SK-N-SH (cell line): ENCODE measurements around the gene ARHGAP26. TPM values are rescaled to one million over a fixed set of nuclear protein-coding genes. Genes with fewer than 3 reads are reported as not detected.

ENCODE experiments used
- CTCF ChIA-PET: fragments of 300-600, 350-600 bp; formaldehyde crosslinking; extraction: SDS; loops from one replicate; lab custom pipeline; 2021; lab: Yijun Ruan, JAX
- POLR2A ChIA-PET: fragments of 350-600 bp; sonication (Branson Sonifier 250); formaldehyde crosslinking; extraction: SDS; loops from one replicate; lab custom pipeline; 2020; ENCODE audit warnings: antibody characterized with exemption, inconsistent platforms; lab: Yijun Ruan, JAX
- DNase-seq: peaks from one replicate; pipeline ENCODE4 v3.0.0; 2012
- H2AFZ ChIP-seq: fragments of 200-600 bp; sonication (generic); 2 replicates; pipeline ENCODE4 v1.8.1; 2016; ENCODE audit warnings: antibody characterized with exemption, mild to moderate bottlenecking, low read depth
- H3F3A ChIP-seq: fragments of 200-600 bp; sonication (generic); replicated peaks from 2 replicates; pipeline ENCODE3; 2016; ENCODE audit warnings: antibody characterized with exemption, mild to moderate bottlenecking; ENCODE audit not compliant: insufficient read depth
- H3K27ac ChIP-seq, 2 experiments: fragments of 200-500 bp in 1 of 2; fragments of 200-600 bp in 1 of 2; sonication (Bioruptor generic) in 1 of 2; sonication (generic), shearing (Covaris generic) in 1 of 2; 2 replicates each; pipeline versions ENCODE4 v1.5.1 to v1.6.1; 2014 to 2016; ENCODE audit warnings: low read depth in 2 of 2, inconsistent platforms in 1 of 2, low read length in 1 of 2, mild to moderate bottlenecking in 1 of 2, mixed read lengths in 1 of 2
- H3K27me3 ChIP-seq: fragments of 200-600 bp; sonication (generic), shearing (Covaris generic); 2 replicates; pipeline ENCODE4 v1.6.1; 2016; ENCODE audit warnings: mixed run types; ENCODE audit not compliant: insufficient read depth
- H3K36me3 ChIP-seq, 2 experiments: fragments of 200-500 bp in 1 of 2; fragments of 200-600 bp in 1 of 2; sonication (Bioruptor generic) in 1 of 2; sonication (generic) in 1 of 2; replicated peaks in 1 of 2; 2 replicates each; pipeline versions ENCODE3 to v1.5.1; 2014 to 2016; ENCODE audit warnings: low read length in 1 of 2, mild to moderate bottlenecking in 1 of 2; ENCODE audit not compliant: insufficient read depth in 2 of 2, control insufficient read depth in 1 of 2
- H3K4me1 ChIP-seq, 2 experiments: fragments of 200-500 bp in 1 of 2; fragments of 200-600 bp in 1 of 2; sonication (Bioruptor generic) in 1 of 2; sonication (generic), shearing (Covaris generic) in 1 of 2; 2 replicates each; pipeline versions ENCODE4 v1.5.1 to v1.6.1; 2014 to 2016; ENCODE audit warnings: low read depth in 1 of 2, low read length in 1 of 2, mixed run types in 1 of 2; ENCODE audit not compliant: insufficient read depth in 2 of 2, control insufficient read depth in 1 of 2
- H3K4me2 ChIP-seq: fragments of 200-600 bp; sonication (generic), shearing (Covaris generic); 2 replicates; pipeline ENCODE4 v1.6.1; 2017; ENCODE audit warnings: mixed run types
- H3K4me3 ChIP-seq, 2 experiments: fragments of 200-500 bp in 1 of 2; fragments of 200-600 bp in 1 of 2; sonication (Bioruptor generic) in 1 of 2; sonication (generic), shearing (Covaris generic) in 1 of 2; 2 replicates each; pipeline versions ENCODE4 v1.5.1 to v1.8.1; 2014 to 2016; ENCODE audit warnings: low read depth in 2 of 2, inconsistent platforms in 1 of 2, low read length in 1 of 2, mild to moderate bottlenecking in 1 of 2, mixed read lengths in 1 of 2, moderate library complexity in 1 of 2
- H3K79me2 ChIP-seq: fragments of 200-600 bp; sonication (generic); 2 replicates; pipeline ENCODE4 v1.8.1; 2017; ENCODE audit warnings: mild to moderate bottlenecking; ENCODE audit not compliant: insufficient read depth
- H3K9ac ChIP-seq: fragments of 200-600 bp; sonication (generic); 2 replicates; pipeline ENCODE4 v1.6.1; 2017; ENCODE audit warnings: mixed run types
- H3K9me2 ChIP-seq: fragments of 200-600 bp; sonication (generic); 2 replicates; pipeline ENCODE4 v1.6.1; 2017; ENCODE audit warnings: mixed run types
- H3K9me3 ChIP-seq: fragments of 200-600 bp; sonication (generic); 2 replicates; pipeline ENCODE4 v1.6.1; 2017; ENCODE audit warnings: mixed run types, mild to moderate bottlenecking, moderate library complexity
- H4K20me1 ChIP-seq: fragments of 200-600 bp; sonication (generic); 2 replicates; pipeline ENCODE4 v1.6.1; 2017; ENCODE audit warnings: mild to moderate bottlenecking, mixed run types; ENCODE audit not compliant: insufficient read depth
- CHD2 ChIP-seq: fragments of 150-350 bp; IDR thresholded peaks from 2 replicates; pipeline ENCODE4 v1.6.1; 2018; ENCODE audit warnings: low read length; ENCODE audit not compliant: partially characterized antibody
- FOXM1 ChIP-seq: IDR thresholded peaks from 2 replicates; pipeline ENCODE4 v1.4.0; 2012; ENCODE audit warnings: low read depth, mild to moderate bottlenecking
- IRF3 ChIP-seq: fragments of 150-350 bp; IDR thresholded peaks from 2 replicates; pipeline ENCODE4 v1.6.1; 2016; ENCODE audit warnings: mild to moderate bottlenecking, low read depth, low read length
- JUND ChIP-seq: IDR thresholded peaks from 2 replicates; pipeline ENCODE4 v1.4.0; 2012
- MAX ChIP-seq: IDR thresholded peaks from 2 replicates; pipeline ENCODE4 v1.4.0; 2012; ENCODE audit warnings: low read depth
- MEF2A ChIP-seq: IDR thresholded peaks from 2 replicates; pipeline ENCODE4 v1.4.0; 2012; ENCODE audit warnings: low read depth, borderline replicate concordance
- POLR2AphosphoS5 ChIP-seq: IDR thresholded peaks from 2 replicates; pipeline ENCODE4 v1.6.1; 2012; ENCODE audit warnings: low read depth, low read length
- RAD21 ChIP-seq: IDR thresholded peaks from 2 replicates; pipeline ENCODE4 v1.6.1; 2012; ENCODE audit warnings: mild to moderate bottlenecking, low read length
- REST ChIP-seq: IDR thresholded peaks from 2 replicates; pipeline ENCODE4 v1.6.1; 2012; ENCODE audit warnings: mild to moderate bottlenecking, low read depth, low read length, moderate library complexity
- RFX5 ChIP-seq: IDR thresholded peaks from 2 replicates; pipeline ENCODE4 v1.6.1; 2012; ENCODE audit warnings: mild to moderate bottlenecking, improper control_type of control experiment, low read length
- TAF1 ChIP-seq: IDR thresholded peaks from 2 replicates; pipeline ENCODE4 v1.6.1; 2012; ENCODE audit warnings: low read depth, mild to moderate bottlenecking, low read length, moderate library complexity, borderline replicate concordance
- TCF12 ChIP-seq: IDR thresholded peaks from 2 replicates; pipeline ENCODE4 v1.4.0; 2012
- USF1 ChIP-seq: IDR thresholded peaks from 2 replicates; pipeline ENCODE4 v1.4.0; 2012; ENCODE audit warnings: low read depth, borderline replicate concordance
- ZBTB33 ChIP-seq: IDR thresholded peaks from 2 replicates; pipeline ENCODE4 v1.4.0; 2012; ENCODE audit warnings: low read depth, borderline replicate concordance
- WGBS: methylation state at CpG from one replicate; pipeline ENCODE4 v1.1.6; 2017; ENCODE audit warnings: low lambda C conversion rate; 5-methylcytosine and 5-hydroxymethylcytosine counted together
- polyA plus RNA-seq, 3 experiments: library from polyadenylated mRNA; depleted of rRNA; stranded (reverse); fragments of >200 nt; gene quantifications; 2 replicates each; pipeline ENCODE4 v1.2.3, GENCODE V29; 2012

Gene ARHGAP26
- polyA plus RNA-seq, 1 of the 3 experiments (the other 2 are of a cell fraction), result 6.1 TPM

- WGBS, result 95% methylated on average over 3 of the region's 3 CpGs
- Histone ChIP-seq H3K9ac (no peak overlapping the region), H3K9me3 (no peaks in the 10 kb centered on the region), H3K4me2 (no peak overlapping the region), H3F3A (peaks cover 2% of the 10 kb centered on the region), H3K4me3 (no peak overlapping the region), H4K20me1 (no peaks in the 10 kb centered on the region), H3K4me1 (peaks cover 0 to 6% of the 10 kb centered on the region in 2 experiments; a peak in 2 of 4 replicates), H3K27me3 (no peaks in the 10 kb centered on the region), H3K9me2 (no peaks in the 10 kb centered on the region), H3K79me2 (no peaks in the 10 kb centered on the region), H3K36me3 (peaks cover 0 to 36% of the 10 kb centered on the region in 2 experiments), H2AFZ (no peak overlapping the region), H3K27ac (no peak overlapping the region)
- DNase-seq, result no peak
- CTCF ChIA-PET, result interaction anchor here (2.2 kb wide), 1 partner anchor 12 kb away, joined by 5 read pairs; no protein-coding TSS in a partner anchor
- TF ChIP-seq REST, result no peak
- POLR2A ChIA-PET, result no interaction called here
Measured at GRCh38 chr5:143148771-143149170, 378.6 kb downstream of the ARHGAP26 start.

- Histone ChIP-seq H2AFZ (no peak overlapping the region), H3K4me3 (no peak overlapping the region), H3K4me2 (no peak overlapping the region), H3K9me3 (no peaks in the 10 kb centered on the region), H3K36me3 (peaks cover 0 to 36% of the 10 kb centered on the region in 2 experiments), H3K27me3 (no peaks in the 10 kb centered on the region), H3F3A (peaks cover 2% of the 10 kb centered on the region), H3K4me1 (peaks cover 0 to 11% of the 10 kb centered on the region in 2 experiments; a peak in 2 of 4 replicates), H3K9ac (no peak overlapping the region), H4K20me1 (no peaks in the 10 kb centered on the region), H3K79me2 (no peaks in the 10 kb centered on the region), H3K27ac (no peak overlapping the region), H3K9me2 (no peaks in the 10 kb centered on the region)
- DNase-seq, result no peak
- POLR2A ChIA-PET, result no interaction called here
- CTCF ChIA-PET, result interaction anchor here (2.2 kb wide), 1 partner anchor 11 kb away, joined by 5 read pairs; no protein-coding TSS in a partner anchor
- TF ChIP-seq FOXM1 (no peak), RAD21 (no peak), TCF12 (no peak), RFX5 (no peak), ZBTB33 (no peak), USF1 (no peak), MEF2A (no peak), IRF3 (no peak), MAX (no peak), REST (no peak), TAF1 (no peak), JUND (no peak), CHD2 (no peak), POLR2AphosphoS5 (no peak)
Measured at GRCh38 chr5:143149759-143150158, 379.6 kb downstream of the ARHGAP26 start.
